Measurements from ENCODE around the gene EMC1. TPM values are rescaled to one million over a fixed set of nuclear protein-coding genes. Genes with fewer than 3 reads are reported as not detected.
"Not testable (repeated sequence)": the region's sequence is repeated elsewhere in the genome, so short reads cannot be mapped to it uniquely, and the experiment has no call there.

Gene EMC1
- total RNA-seq, 1 donor from 2014 or later = 93.0 TPM

- peaks cover 34 to 37% of the 10 kb centered on the region in 2 donors for H3K36me3 ChIP-seq
- TF ChIP-seq CTCF (IDR thresholded peaks at IDR 0.05) = no peak
- no peaks in the 10 kb centered on the region for H3K9me3 ChIP-seq
- no peaks in the 10 kb centered on the region for H3K27me3 ChIP-seq
- H3K4me1 ChIP-seq = no peaks in the 10 kb centered on the region
- no peak for DNase-seq (ENCODE audit: low spot score in 2 of 2)
- H3K4me3 ChIP-seq = no peak overlapping the region
- H3K27ac ChIP-seq = no peak overlapping the region
- intact Hi-C loops (cut with DNase I) = no loop called here
Measured at GRCh38 chr1:19262047-19262446, 10.7 kb upstream of the EMC1 start.

- H3K9me3 ChIP-seq = no peaks in the 10 kb centered on the region
- no peaks in the 10 kb centered on the region for H3K4me1 ChIP-seq
- H3K4me3 ChIP-seq = no peak overlapping the region
- no peak for DNase-seq (ENCODE audit: low spot score in 2 of 2)
- no peak for TF ChIP-seq CTCF (IDR thresholded peaks at IDR 0.05)
- H3K36me3 ChIP-seq = peaks cover 36 to 51% of the 10 kb centered on the region in 2 donors
- intact Hi-C loops (cut with DNase I) = no loop called here
- no peak overlapping the region for H3K27ac ChIP-seq
- no peaks in the 10 kb centered on the region for H3K27me3 ChIP-seq
Measured at GRCh38 chr1:19260211-19261138, 9.2 kb upstream of the EMC1 start.

- H3K36me3 ChIP-seq = peaks cover 36 to 54% of the 10 kb centered on the region in 2 donors
- no peaks in the 10 kb centered on the region for H3K27me3 ChIP-seq
- no peaks in the 10 kb centered on the region for H3K9me3 ChIP-seq
- H3K4me3 ChIP-seq = no peak overlapping the region
- no peak for TF ChIP-seq CTCF (IDR thresholded peaks at IDR 0.05)
- H3K27ac ChIP-seq = no peak overlapping the region
- intact Hi-C loops (cut with DNase I) = no loop called here
- DNase-seq (ENCODE audit: low spot score in 2 of 2) = no peak
- no peaks in the 10 kb centered on the region for H3K4me1 ChIP-seq
Measured at GRCh38 chr1:19258353-19258752, 7.0 kb upstream of the EMC1 start.

DNA sequence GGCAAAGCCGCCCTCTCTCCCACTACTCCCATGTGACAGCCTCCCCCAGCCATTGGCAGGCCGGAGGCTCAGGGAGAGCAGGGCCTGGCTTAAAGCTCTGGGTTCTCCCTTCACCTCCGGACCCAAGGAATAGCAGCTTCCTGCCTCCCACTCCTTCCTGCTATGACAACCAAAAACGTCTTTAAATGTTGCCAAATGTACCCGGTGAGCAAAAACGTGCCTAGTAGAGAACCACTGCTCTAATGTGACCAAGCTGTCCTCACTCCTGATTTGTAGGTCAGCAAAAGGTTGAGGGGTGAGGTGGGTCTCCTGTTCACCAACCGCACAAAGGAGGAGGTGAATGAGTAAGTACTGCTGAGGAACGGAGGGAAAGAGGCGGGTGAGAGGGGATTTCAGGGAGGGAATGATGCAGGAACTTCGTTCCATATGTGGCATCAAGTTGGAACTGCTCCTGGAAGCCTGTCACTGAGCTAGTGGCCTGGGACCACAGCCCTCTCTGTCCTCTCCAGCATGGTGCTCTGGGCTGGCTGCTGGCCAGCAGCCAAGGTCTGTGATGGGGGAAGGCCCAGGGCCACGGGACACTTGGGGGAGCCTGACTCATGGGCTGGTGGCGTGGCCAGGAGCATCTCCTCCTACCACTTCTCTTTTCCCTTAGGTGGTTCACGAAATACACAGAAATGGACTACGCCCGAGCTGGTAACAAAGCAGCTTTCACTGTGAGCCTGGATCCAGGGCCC lies 6.0 kb upstream of the EMC1 start:
- no peak for DNase-seq (ENCODE audit: low spot score in 2 of 2)
- intact Hi-C loops (cut with DNase I) = no loop called here
- H3K4me1 ChIP-seq = peaks cover 3 to 10% of the 10 kb centered on the region in 2 donors
- no peaks in the 10 kb centered on the region for H3K9me3 ChIP-seq
- TF ChIP-seq CTCF (IDR thresholded peaks at IDR 0.05) = no peak
- peaks cover 36 to 54% of the 10 kb centered on the region in 2 donors for H3K36me3 ChIP-seq
- H3K27ac ChIP-seq = no peak overlapping the region
- no peak overlapping the region for H3K4me3 ChIP-seq
- no peaks in the 10 kb centered on the region for H3K27me3 ChIP-seq

- DNase-seq (ENCODE audit: low spot score in 2 of 2); H3K27ac ChIP-seq; H3K27me3 ChIP-seq; H3K9me3 ChIP-seq; H3K4me3 ChIP-seq; intact Hi-C loops (cut with DNase I): not testable (repeated sequence)
- peaks cover 36 to 54% of the 10 kb centered on the region in 2 donors for H3K36me3 ChIP-seq
- peaks cover 9 to 13% of the 10 kb centered on the region in 2 donors for H3K4me1 ChIP-seq
Measured at GRCh38 chr1:19256301-19256700, 5.0 kb upstream of the EMC1 start.

GRCh38 chr1:19255288-19255687 lies 4.0 kb upstream of the EMC1 start:
- Histone ChIP-seq H3K4me1 (peaks cover 9 to 18% of the 10 kb centered on the region in 2 donors), H3K36me3 (peaks cover 32 to 50% of the 10 kb centered on the region in 2 donors), H3K4me3 (no peak overlapping the region), H3K27me3 (no peaks in the 10 kb centered on the region), H3K9me3 (no peaks in the 10 kb centered on the region), H3K27ac (no peak overlapping the region)
- no peak for TF ChIP-seq CTCF (IDR thresholded peaks at IDR 0.05)
- intact Hi-C loops (cut with DNase I) = no loop called here
- DNase-seq (ENCODE audit: low spot score in 2 of 2) = no peak

Measured in ascending aorta (tissue), 2 donors.